ENCODE results near the gene CWF19L2. TPM values are rescaled to one million over a fixed set of nuclear protein-coding genes. Genes with fewer than 3 reads are reported as not detected.
"Not testable (repeated sequence)": the region's sequence is repeated elsewhere in the genome, so short reads cannot be mapped to it uniquely, and the experiment has no call there.

Gene CWF19L2
- total RNA-seq, 5 donors from 2014 or later (not counting 1 experiment from before 2014, with no cell fraction given): 24.9 to 34.3 (median 26.1) TPM

DNA sequence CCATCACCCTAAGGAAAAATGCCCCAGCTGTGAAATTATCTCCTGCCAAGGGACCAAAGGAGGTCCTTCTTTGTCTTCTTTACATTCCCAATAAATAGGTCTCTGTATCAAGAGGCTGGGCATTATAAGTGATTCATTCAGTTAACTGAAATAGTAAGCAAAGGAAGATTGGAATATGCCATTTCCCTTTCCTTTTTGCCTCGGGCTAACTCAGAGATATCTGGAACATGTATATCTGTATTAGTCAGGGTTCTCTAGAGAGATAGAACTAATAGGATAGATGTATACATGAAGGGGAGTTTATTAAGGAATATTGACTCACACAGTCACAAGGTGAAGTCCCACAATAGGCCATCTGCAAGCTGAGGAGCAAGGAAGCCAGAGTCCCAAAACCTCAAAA is 15.3 kb upstream of the CWF19L2 start:
- ChIA-PET POLR2A (no interaction called here), CTCF (no interaction called here)
- Mint-ChIP-seq H3K27me3 (peaks cover 46 to 69% of the 10 kb centered on the region in 2 donors), H3K36me3 (no peaks in the 10 kb centered on the region), H3K4me1 (no peaks in the 10 kb centered on the region), H3K9me3 (no peaks in the 10 kb centered on the region), H3K4me3 (no peak overlapping the region), H3K27ac (no peak overlapping the region)
- no peak for DNase-seq
- WGBS (ENCODE audit: insufficient coverage): no CpG with 5 or more reads among the region's 1 CpG
- Histone ChIP-seq H3K4me3 (ENCODE audit: control insufficient read depth in 1 of 2, extremely low read depth in 1 of 2, low read length in 1 of 2) (no peak overlapping the region), H3K4me1 (ENCODE audit: control insufficient read depth in 1 of 2, extremely low read depth in 1 of 2, insufficient read depth in 2 of 2, low read length in 2 of 2) (no peaks in the 10 kb centered on the region), H3K36me3 (ENCODE audit: control insufficient read depth in 2 of 2, extremely low read depth in 1 of 2, insufficient read depth in 1 of 2, low read length in 1 of 2) (no peaks in the 10 kb centered on the region), H3K9me3 (no peaks in the 10 kb centered on the region), H3K27me3 (replicated peaks in 1 of 2; ENCODE audit: control insufficient read depth in 2 of 2, extremely low read depth in 1 of 2, insufficient read depth in 2 of 2, low read length in 1 of 2) (peaks cover 2 to 4% of the 10 kb centered on the region in 2 experiments), H3K27ac (ENCODE audit: low read length) (no peak overlapping the region)
- no peak for ATAC-seq (replicated peaks in 1 of 4)

- Mint-ChIP-seq H3K4me3 (no peak overlapping the region), H3K27me3 (peaks cover 37 to 48% of the 10 kb centered on the region in 2 donors), H3K27ac (no peak overlapping the region), H3K9me3 (peaks cover 4% of the 10 kb centered on the region in 3 donors), H3K4me1 (no peaks in the 10 kb centered on the region), H3K36me3 (peaks cover 4% of the 10 kb centered on the region)
- ChIA-PET POLR2A (no interaction called here), CTCF (no interaction called here)
- no peak for DNase-seq
- Histone ChIP-seq H3K27ac (ENCODE audit: low read length) (no peak overlapping the region), H3K36me3 (ENCODE audit: control insufficient read depth in 2 of 2, extremely low read depth in 1 of 2, insufficient read depth in 1 of 2, low read length in 1 of 2) (no peaks in the 10 kb centered on the region), H3K9me3 (no peaks in the 10 kb centered on the region), H3K4me3 (ENCODE audit: control insufficient read depth in 1 of 2, extremely low read depth in 1 of 2, low read length in 1 of 2) (no peak overlapping the region), H3K27me3 (replicated peaks in 1 of 2; ENCODE audit: control insufficient read depth in 2 of 2, extremely low read depth in 1 of 2, insufficient read depth in 2 of 2, low read length in 1 of 2) (peaks cover 2 to 14% of the 10 kb centered on the region in 2 experiments), H3K4me1 (ENCODE audit: control insufficient read depth in 1 of 2, extremely low read depth in 1 of 2, insufficient read depth in 2 of 2, low read length in 2 of 2) (no peaks in the 10 kb centered on the region)
- ATAC-seq (replicated peaks in 1 of 4): no peak
- 83% methylated on average over 1 of the region's 3 CpGs for WGBS (ENCODE audit: insufficient coverage)
Measured at GRCh38 chr11:107468596-107468995, 11.0 kb upstream of the CWF19L2 start.

GRCh38 chr11:107467696-107468095 is 10.1 kb upstream of the CWF19L2 start:
- Histone ChIP-seq H3K27me3 (replicated peaks in 1 of 2; ENCODE audit: control insufficient read depth in 2 of 2, extremely low read depth in 1 of 2, insufficient read depth in 2 of 2, low read length in 1 of 2) (peaks cover 2 to 14% of the 10 kb centered on the region in 2 experiments), H3K4me1 (ENCODE audit: control insufficient read depth in 1 of 2, extremely low read depth in 1 of 2, insufficient read depth in 2 of 2, low read length in 2 of 2) (no peaks in the 10 kb centered on the region), H3K9me3 (no peaks in the 10 kb centered on the region), H3K4me3 (ENCODE audit: control insufficient read depth in 1 of 2, extremely low read depth in 1 of 2, low read length in 1 of 2) (no peak overlapping the region), H3K36me3 (ENCODE audit: control insufficient read depth in 2 of 2, extremely low read depth in 1 of 2, insufficient read depth in 1 of 2, low read length in 1 of 2) (no peaks in the 10 kb centered on the region), H3K27ac (ENCODE audit: low read length) (no peak overlapping the region)
- CTCF ChIA-PET: no interaction called here
- no peak for DNase-seq
- peaks cover 46 to 48% of the 10 kb centered on the region in 2 donors for H3K27me3 Mint-ChIP-seq
- no CpG with 5 or more reads among the region's 1 CpG for WGBS (ENCODE audit: insufficient coverage)
- no peak for ATAC-seq (replicated peaks in 1 of 4)
- H3K4me3 Mint-ChIP-seq: no peak overlapping the region
- H3K4me1 Mint-ChIP-seq: no peaks in the 10 kb centered on the region
- H3K9me3 Mint-ChIP-seq: peaks cover 8 to 10% (median 9%) of the 10 kb centered on the region in 3 donors
- POLR2A ChIA-PET: interaction anchor here in 1 of 2 donors (0.6 kb wide), 1 partner anchor 1190 kb away, joined by 3 read pairs; no protein-coding TSS in a partner anchor
- peaks cover 10% of the 10 kb centered on the region for H3K36me3 Mint-ChIP-seq
- H3K27ac Mint-ChIP-seq: no peak overlapping the region

DNA sequence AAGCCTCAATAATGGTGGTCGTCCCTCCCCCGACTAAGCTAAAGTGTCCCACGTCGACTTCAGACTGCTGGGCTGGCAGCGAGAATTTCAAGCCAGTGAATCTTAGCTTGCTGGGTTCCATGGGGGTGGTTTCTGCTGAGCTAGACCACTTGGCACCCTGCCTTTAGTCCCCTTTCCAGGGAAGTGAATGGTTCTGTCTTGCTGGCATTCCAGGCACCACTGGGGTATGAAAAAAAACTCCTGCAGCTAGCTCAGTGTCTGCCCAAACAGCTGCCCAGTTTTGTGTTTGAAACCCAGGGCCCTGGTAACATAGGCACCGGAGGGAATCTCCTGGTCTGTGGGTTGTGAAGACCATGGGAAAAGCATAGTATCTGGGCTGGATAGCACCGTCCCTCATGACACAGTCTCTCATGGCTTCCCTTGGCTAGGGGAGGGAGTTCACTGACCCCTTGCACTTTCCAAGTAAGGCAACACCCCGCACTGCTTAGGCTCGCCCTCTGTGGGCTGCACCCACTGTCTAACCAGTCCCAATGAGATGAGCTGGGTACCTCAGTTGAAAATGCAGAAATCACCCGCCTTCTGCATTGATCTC is 8.7 kb upstream of the CWF19L2 start:
- POLR2A ChIA-PET: not testable (repeated sequence)
- peaks cover 8 to 10% (median 9%) of the 10 kb centered on the region in 3 donors for H3K9me3 Mint-ChIP-seq
- 72% methylated on average over 9 of the region's 10 CpGs for WGBS (ENCODE audit: insufficient coverage)

GRCh38 chr11:107457205-107457557 is 444 bp downstream of the CWF19L2 start:
- peak in 3 of 4 experiments; percentile 8 to 21 (median 15) for ATAC-seq (replicated peaks in 1 of 4)
- CTCF ChIA-PET: interaction anchor here (0.6 to 1.2 kb wide), 6 partner anchors 17 to 1379 kb away, joined by 3 to 5 read pairs (median 4); partner anchors contain the start of gene CUL5 (in 1 of the 2)
- Mint-ChIP-seq H3K27ac (peak overlapping the region; percentile 94), H3K4me1 (peaks cover 35 to 41% (median 37%) of the 10 kb centered on the region in 3 donors), H3K36me3 (peaks cover 9% of the 10 kb centered on the region), H3K27me3 (peaks cover 0 to 1% of the 10 kb centered on the region in 2 donors), H3K4me3 (peak overlapping the region; percentile 78 to 95 (median 88)), H3K9me3 (no peaks in the 10 kb centered on the region)
- Histone ChIP-seq H3K4me3 (ENCODE audit: control insufficient read depth in 1 of 2, extremely low read depth in 1 of 2, low read length in 1 of 2) (peak overlapping the region; percentile 69 to 86), H3K36me3 (ENCODE audit: control insufficient read depth in 2 of 2, extremely low read depth in 1 of 2, insufficient read depth in 1 of 2, low read length in 1 of 2) (peaks cover 5 to 18% of the 10 kb centered on the region in 2 donors), H3K27ac (ENCODE audit: low read length) (peak overlapping the region; percentile 69), H3K4me1 (ENCODE audit: control insufficient read depth in 1 of 2, extremely low read depth in 1 of 2, insufficient read depth in 2 of 2, low read length in 2 of 2) (peaks cover 3 to 10% of the 10 kb centered on the region in 2 experiments), H3K27me3 (replicated peaks in 1 of 2; ENCODE audit: control insufficient read depth in 2 of 2, extremely low read depth in 1 of 2, insufficient read depth in 2 of 2, low read length in 1 of 2) (no peaks in the 10 kb centered on the region), H3K9me3 (no peaks in the 10 kb centered on the region)
- POLR2A ChIA-PET: interaction anchor here (0.6 to 1.3 kb wide), 3 partner anchors 24 to 552 kb away, joined by 3 to 7 read pairs (median 4); partner anchors contain the start of gene CUL5 (in 1 of the 2)
- WGBS (ENCODE audit: insufficient coverage): 0% methylated on average over 6 of the region's 6 CpGs
- peak in 4 of 35 experiments; percentile 3 to 12 (median 3) for DNase-seq

More for the DNA sequence above, 8.7 kb upstream of the CWF19L2 start:
- H3K4me3 Mint-ChIP-seq; H3K4me1 Mint-ChIP-seq; H3K36me3 Mint-ChIP-seq; H3K9me3 ChIP-seq; ATAC-seq (replicated peaks in 1 of 4); CTCF ChIA-PET; H3K4me1 ChIP-seq (ENCODE audit: control insufficient read depth in 1 of 2, extremely low read depth in 1 of 2, insufficient read depth in 2 of 2, low read length in 2 of 2); H3K27ac Mint-ChIP-seq; DNase-seq; H3K4me3 ChIP-seq (ENCODE audit: control insufficient read depth in 1 of 2, extremely low read depth in 1 of 2, low read length in 1 of 2); H3K36me3 ChIP-seq (ENCODE audit: control insufficient read depth in 2 of 2, extremely low read depth in 1 of 2, insufficient read depth in 1 of 2, low read length in 1 of 2); H3K27ac ChIP-seq (ENCODE audit: low read length): not testable (repeated sequence)
- H3K27me3 ChIP-seq (replicated peaks in 1 of 2; ENCODE audit: control insufficient read depth in 2 of 2, extremely low read depth in 1 of 2, insufficient read depth in 2 of 2, low read length in 1 of 2): peaks cover 2 to 14% of the 10 kb centered on the region in 2 experiments
- H3K27me3 Mint-ChIP-seq: peaks cover 39 to 49% of the 10 kb centered on the region in 2 donors

DNA sequence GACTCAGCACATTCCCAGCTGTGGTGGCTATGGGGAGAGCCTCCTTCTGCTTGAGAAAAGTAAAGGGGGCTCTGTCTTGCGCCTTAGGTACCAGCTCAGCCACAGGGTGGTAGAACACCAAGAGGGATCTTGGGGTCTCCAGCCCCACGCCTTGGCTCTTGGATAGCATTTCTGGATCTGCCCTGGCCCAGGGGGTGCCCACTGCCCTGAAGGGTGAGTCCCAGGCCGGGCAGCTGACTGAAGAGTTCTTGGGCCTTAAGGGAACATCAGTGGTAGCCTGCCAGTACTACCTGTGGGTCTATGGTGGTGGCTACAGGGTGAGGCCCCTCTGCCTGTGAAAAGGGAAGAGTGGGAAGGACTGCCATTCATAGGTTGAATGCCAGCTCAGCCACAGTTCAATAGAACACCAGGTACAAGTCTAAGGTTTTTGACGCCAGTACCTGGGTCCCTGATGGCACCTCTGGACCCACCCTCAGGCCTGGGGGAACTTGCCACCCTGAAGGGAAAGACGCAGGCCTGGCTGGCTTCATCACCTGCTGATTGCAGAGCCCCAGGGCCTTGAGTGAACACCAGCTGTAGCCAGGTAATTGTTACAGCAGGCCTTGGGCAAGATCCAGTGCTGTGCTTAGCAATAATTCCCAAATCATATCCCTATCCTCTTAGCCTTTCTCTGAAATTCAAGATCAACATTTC is 3.9 kb downstream of the CWF19L2 start:
- CTCF ChIA-PET: no interaction called here
- Mint-ChIP-seq H3K27ac (no peak overlapping the region), H3K4me3 (no peak overlapping the region), H3K27me3 (no peaks in the 10 kb centered on the region), H3K36me3 (peaks cover 22% of the 10 kb centered on the region), H3K4me1 (peaks cover 56 to 67% (median 57%) of the 10 kb centered on the region in 3 donors), H3K9me3 (no peaks in the 10 kb centered on the region)
- Histone ChIP-seq H3K27ac (ENCODE audit: low read length) (no peak overlapping the region), H3K9me3 (no peaks in the 10 kb centered on the region), H3K4me1 (ENCODE audit: control insufficient read depth in 1 of 2, extremely low read depth in 1 of 2, insufficient read depth in 2 of 2, low read length in 2 of 2) (peaks cover 3 to 10% of the 10 kb centered on the region in 2 experiments), H3K4me3 (ENCODE audit: control insufficient read depth in 1 of 2, extremely low read depth in 1 of 2, low read length in 1 of 2) (no peak overlapping the region), H3K36me3 (ENCODE audit: control insufficient read depth in 2 of 2, extremely low read depth in 1 of 2, insufficient read depth in 1 of 2, low read length in 1 of 2) (peaks cover 5 to 21% of the 10 kb centered on the region in 2 donors), H3K27me3 (replicated peaks in 1 of 2; ENCODE audit: control insufficient read depth in 2 of 2, extremely low read depth in 1 of 2, insufficient read depth in 2 of 2, low read length in 1 of 2) (no peaks in the 10 kb centered on the region)
- POLR2A ChIA-PET: no interaction called here
- ATAC-seq (replicated peaks in 1 of 4) (no peak), DNase-seq (no peak)
- WGBS (ENCODE audit: insufficient coverage): 97% methylated on average over 5 of the region's 5 CpGs
